ENCODE results near the gene DNASE1L3.

- TF ChIP-seq CTCF (IDR thresholded peaks at IDR 0.05; ENCODE audit: extremely low read depth in 1 of 2, insufficient read depth in 1 of 2, low read depth in 1 of 2, low read length in 2 of 2): no peak
- no peak for TF ChIP-seq POLR2A (IDR thresholded peaks at IDR 0.05; ENCODE audit: low read depth, low read length)
- no peak for TF ChIP-seq FOS (IDR thresholded peaks at IDR 0.05; ENCODE audit: borderline replicate concordance, insufficient read depth, low read length)
- no peak for TF ChIP-seq POLR2AphosphoS5 (IDR thresholded peaks at IDR 0.05; ENCODE audit: insufficient read depth, low read depth, low read length)
- TF ChIP-seq MYC (IDR thresholded peaks at IDR 0.05; ENCODE audit: low read depth, low read length): no peak
- no peak for TF ChIP-seq JUN (IDR thresholded peaks at IDR 0.05; ENCODE audit: borderline replicate concordance, insufficient read depth, insufficient read length, low read depth)
- no peak for TF ChIP-seq MAX (IDR thresholded peaks at IDR 0.05; ENCODE audit: insufficient read depth, insufficient read length)
Measured at GRCh38 chr3:58150810-58151199, 60.0 kb downstream of the DNASE1L3 start.

Data from endothelial cell of umbilical vein (primary cell).